Measurements from ENCODE around the gene RIPK4. TPM values are rescaled to one million over a fixed set of nuclear protein-coding genes. Genes with fewer than 3 reads are reported as not detected.

RIPK4 gene
- total RNA-seq, 4 donors from 2014 or later: 4.4 to 20.5 (median 10.6) TPM

DNA sequence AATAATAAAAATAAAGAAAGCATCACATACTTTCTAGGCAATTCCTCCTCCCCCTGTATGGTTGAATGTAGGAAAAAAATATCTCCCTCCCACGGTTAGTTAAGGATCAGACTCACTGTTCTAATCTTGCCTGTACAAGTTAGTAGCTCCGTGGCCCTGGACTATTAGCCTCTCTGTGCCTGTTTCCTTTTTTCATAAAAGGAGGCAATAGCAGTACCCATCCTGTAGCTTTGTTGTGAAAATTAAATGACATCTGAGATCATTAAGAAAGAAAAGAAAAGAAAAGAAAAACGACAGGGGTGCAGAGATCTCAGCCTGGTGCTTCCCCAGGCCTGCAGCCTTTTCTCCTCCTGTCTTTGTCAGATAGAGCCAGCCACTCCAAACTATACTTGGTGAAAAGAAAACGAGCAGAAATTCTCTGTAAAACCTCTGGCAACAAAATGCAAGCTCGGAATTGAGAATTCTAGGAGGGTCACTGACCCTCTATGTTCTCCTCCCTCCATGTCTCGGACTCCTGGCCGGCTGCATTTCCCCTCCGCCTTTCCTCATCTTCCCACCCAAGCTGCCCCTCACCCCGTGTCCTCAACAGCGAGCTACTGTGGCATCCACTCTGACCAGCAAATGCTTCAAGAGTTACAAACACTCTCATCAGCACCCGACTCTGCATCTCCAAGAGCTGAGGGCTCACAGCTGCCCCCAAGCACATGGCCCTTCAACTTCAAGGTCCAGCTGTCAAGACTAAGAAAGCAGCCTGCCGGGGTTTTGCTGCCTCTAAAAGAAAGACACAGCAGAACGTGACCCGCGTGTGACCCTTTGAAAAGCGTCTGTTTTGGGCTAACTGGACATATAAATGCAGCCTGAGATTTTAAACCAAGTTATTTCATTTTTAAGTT, 13.6 kb downstream of the RIPK4 start:
- TF ChIP-seq POLR2AphosphoS5 (IDR thresholded peaks at IDR 0.05) (no peak), POLR2A (IDR thresholded peaks at IDR 0.05) (no peak), EP300 (IDR thresholded peaks at IDR 0.05; ENCODE audit: low read depth) (no peak), CTCF (IDR thresholded peaks at IDR 0.05) (no peak)
- Histone ChIP-seq H3K27me3 (no peaks in the 10 kb centered on the region), H3K4me1 (peaks cover 0 to 3% (median 0%) of the 10 kb centered on the region in 4 donors), H3K9me3 (no peaks in the 10 kb centered on the region), H3K27ac (no peak overlapping the region), H3K36me3 (no peaks in the 10 kb centered on the region), H3K4me3 (no peak overlapping the region)
- 64 to 77% methylated on average over 6 to 16 of the region's 16 CpGs for whole genome bisulfite sequencing, 2 donors (ENCODE audit: low coverage in 1 of 2)
- DNase-seq: no peak
- intact Hi-C loops (cut with DNase I; ENCODE audit: low total_unique reads): no loop called here
- in situ Hi-C loops (cut with MboI; ENCODE audit: low pct_ligation_motif_present in 1 of 4, low pct_unique_long_range_greater_than_20kb in 1 of 4, low sequenced_read_pairs in 3 of 4): no loop called here

DNA sequence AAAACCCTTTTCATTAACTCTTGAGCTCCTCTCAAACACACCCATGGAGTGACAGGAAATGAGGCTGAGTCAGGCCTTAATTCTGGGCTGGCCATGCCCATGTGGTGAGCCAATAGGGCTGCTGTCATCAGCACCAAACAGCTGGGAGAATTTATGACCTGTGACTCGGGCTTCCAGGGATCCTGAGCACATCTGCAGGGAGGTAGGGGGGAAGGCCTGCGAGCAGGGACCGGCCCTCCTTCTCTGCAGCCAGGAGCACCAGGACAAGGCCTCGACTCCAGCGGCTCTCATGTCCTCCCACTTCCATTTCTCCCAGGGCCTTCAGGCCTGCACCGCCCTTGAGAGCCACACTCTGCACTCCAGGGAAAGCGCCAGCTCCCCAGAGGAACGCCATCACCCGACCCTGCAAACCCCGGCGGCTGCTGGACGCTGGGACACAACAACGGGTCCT, 14.6 kb downstream of the RIPK4 start:
- H3K36me3 ChIP-seq: no peaks in the 10 kb centered on the region
- no peak overlapping the region for H3K4me3 ChIP-seq
- H3K27ac ChIP-seq: no peak overlapping the region
- intact Hi-C loops (cut with DNase I; ENCODE audit: low total_unique reads) (no loop called here), in situ Hi-C loops (cut with MboI; ENCODE audit: low pct_ligation_motif_present in 1 of 4, low pct_unique_long_range_greater_than_20kb in 1 of 4, low sequenced_read_pairs in 3 of 4) (no loop called here)
- H3K4me1 ChIP-seq: peaks cover 0 to 3% (median 0%) of the 10 kb centered on the region in 4 donors
- H3K27me3 ChIP-seq: no peaks in the 10 kb centered on the region
- no peaks in the 10 kb centered on the region for H3K9me3 ChIP-seq
- TF ChIP-seq EP300 (IDR thresholded peaks at IDR 0.05; ENCODE audit: low read depth): no peak
- TF ChIP-seq CTCF (IDR thresholded peaks at IDR 0.05): no peak
- TF ChIP-seq POLR2AphosphoS5 (IDR thresholded peaks at IDR 0.05): no peak
- no peak for TF ChIP-seq POLR2A (IDR thresholded peaks at IDR 0.05)
- WGBS, 2 donors (ENCODE audit: low coverage in 1 of 2): 87% methylated on average over 13 of the region's 13 CpGs; no CpG with 5 or more reads in 1 of the 2 donors
- no peak for DNase-seq

DNA sequence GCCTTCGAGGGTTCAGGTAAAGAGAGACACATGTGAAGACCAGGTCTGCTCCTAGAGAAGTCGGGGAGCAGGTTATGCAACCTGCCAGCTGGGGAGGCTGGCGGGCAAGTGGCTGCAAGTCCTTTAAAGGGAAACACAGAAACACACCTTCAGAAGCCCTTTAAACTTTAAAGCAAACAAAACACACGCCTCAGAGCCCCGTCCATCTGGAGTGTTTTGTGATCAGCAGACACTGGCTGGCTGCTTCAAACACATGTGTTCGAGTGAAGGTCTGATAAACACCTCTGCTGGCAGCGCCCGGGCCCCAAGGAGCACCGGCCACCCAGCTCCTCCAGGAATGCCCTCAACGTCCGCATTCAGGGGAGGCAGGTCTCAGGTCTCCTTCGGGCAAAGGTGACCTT, 15.2 kb downstream of the RIPK4 start:
- Histone ChIP-seq H3K27ac (no peak overlapping the region), H3K4me3 (no peak overlapping the region), H3K9me3 (no peaks in the 10 kb centered on the region), H3K27me3 (no peaks in the 10 kb centered on the region), H3K4me1 (peaks cover 0 to 3% (median 0%) of the 10 kb centered on the region in 4 donors), H3K36me3 (no peaks in the 10 kb centered on the region)
- no peak for TF ChIP-seq POLR2AphosphoS5 (IDR thresholded peaks at IDR 0.05)
- TF ChIP-seq CTCF (IDR thresholded peaks at IDR 0.05): no peak
- TF ChIP-seq POLR2A (IDR thresholded peaks at IDR 0.05): no peak
- no peak for TF ChIP-seq EP300 (IDR thresholded peaks at IDR 0.05; ENCODE audit: low read depth)
- in situ Hi-C loops (cut with MboI; ENCODE audit: low pct_ligation_motif_present in 1 of 4, low pct_unique_long_range_greater_than_20kb in 1 of 4, low sequenced_read_pairs in 3 of 4) (no loop called here), intact Hi-C loops (cut with DNase I; ENCODE audit: low total_unique reads) (no loop called here)
- WGBS, 2 donors (ENCODE audit: low coverage in 1 of 2): 34 to 47% methylated on average over 6 to 12 of the region's 12 CpGs
- DNase-seq: no peak

DNA sequence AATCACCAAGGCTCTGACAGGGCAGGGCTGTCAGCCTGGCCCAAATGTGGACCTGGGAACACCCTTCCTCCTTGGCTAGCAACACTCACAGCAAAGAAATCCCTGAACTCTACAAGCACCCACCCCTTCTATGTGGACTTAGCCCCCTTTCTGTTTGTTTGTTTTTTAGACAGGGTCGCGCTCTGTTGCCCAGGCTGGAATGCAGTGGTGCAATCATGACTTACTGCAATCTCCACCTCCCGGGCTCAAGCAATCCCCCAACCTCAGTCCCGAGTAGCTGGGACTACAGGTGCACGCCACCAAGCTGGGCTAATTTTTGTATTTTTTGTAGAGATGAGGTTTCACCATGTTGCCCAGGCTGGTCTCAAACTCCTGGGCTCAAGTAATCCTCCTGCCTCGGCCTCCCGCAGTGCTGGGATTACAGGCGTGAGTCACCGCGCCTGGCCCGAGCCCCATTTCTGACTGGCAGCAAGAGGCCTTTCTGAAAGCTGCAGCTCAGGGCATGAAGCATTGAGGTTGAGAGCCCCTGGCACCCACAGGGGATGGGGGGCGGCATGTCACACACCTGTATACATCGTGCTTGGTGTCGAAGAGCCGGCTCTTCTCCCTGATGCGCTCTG, 16.2 kb downstream of the RIPK4 start:
- in situ Hi-C loops (cut with MboI; ENCODE audit: low pct_ligation_motif_present in 1 of 4, low pct_unique_long_range_greater_than_20kb in 1 of 4, low sequenced_read_pairs in 3 of 4): no loop called here
- no peak overlapping the region for H3K27ac ChIP-seq
- WGBS, 2 donors (ENCODE audit: low coverage in 1 of 2): 93% methylated on average over 16 of the region's 16 CpGs; no CpG with 5 or more reads in 1 of the 2 donors

More for the DNA sequence above, 16.2 kb downstream of the RIPK4 start:
- Histone ChIP-seq H3K4me3 (no peak overlapping the region), H3K4me1 (peaks cover 0 to 3% (median 0%) of the 10 kb centered on the region in 4 donors), H3K9me3 (no peaks in the 10 kb centered on the region), H3K27me3 (no peaks in the 10 kb centered on the region), H3K36me3 (no peaks in the 10 kb centered on the region)
- DNase-seq: no peak
- no peak for TF ChIP-seq POLR2AphosphoS5 (IDR thresholded peaks at IDR 0.05)
- no peak for TF ChIP-seq EP300 (IDR thresholded peaks at IDR 0.05; ENCODE audit: low read depth)
- TF ChIP-seq POLR2A (IDR thresholded peaks at IDR 0.05): no peak
- TF ChIP-seq CTCF (IDR thresholded peaks at IDR 0.05): no peak
- intact Hi-C loops (cut with DNase I; ENCODE audit: low total_unique reads): no loop called here

Data from transverse colon (tissue), 4 donors.